ENCODE measurements around the gene SIGLEC7. TPM values are rescaled to one million over a fixed set of nuclear protein-coding genes. Genes with fewer than 3 reads are reported as not detected.

Gene SIGLEC7
- total and polyA plus RNA-seq, 10 of the 15 experiments (the other 5 are each of a cell fraction or from before 2014, with no cell fraction given): 0.15 TPM; not detected in 9

DNA sequence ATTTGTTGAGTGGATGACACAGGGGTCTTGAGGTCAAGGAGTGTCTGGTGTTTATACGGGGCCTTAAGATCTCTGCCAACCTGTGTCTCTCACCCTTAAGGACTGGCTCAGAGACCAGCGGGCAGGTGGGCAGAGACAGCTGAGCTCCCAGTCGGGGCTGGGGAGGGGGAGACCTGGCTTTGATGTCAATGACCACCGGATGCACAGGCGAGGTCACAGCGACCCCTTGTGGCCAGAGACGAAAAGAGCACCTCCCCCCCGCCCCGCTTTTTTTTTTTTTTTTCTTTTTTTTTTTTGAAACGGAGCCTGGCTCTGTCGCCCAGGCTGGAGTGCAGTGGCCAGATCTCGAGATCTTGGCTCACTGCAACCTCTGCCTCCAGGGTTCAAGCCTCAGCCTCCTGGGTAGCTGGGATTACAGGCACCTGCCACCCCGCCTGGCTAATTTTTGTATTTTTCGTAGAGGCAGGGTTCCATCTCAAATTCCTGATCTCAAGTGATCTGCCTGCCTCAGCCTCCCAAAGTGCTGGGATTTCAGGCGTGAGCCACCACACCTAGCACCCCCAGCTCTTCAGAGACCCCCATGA is 47.3 kb upstream of the SIGLEC7 start:
- ATAC-seq (no peak), DNase-seq (ENCODE audit: low read depth, low spot score) (no peak), FAIRE-seq (no peak)
- no peak overlapping the region for H3K27ac ChIP-seq (ENCODE audit: control insufficient read depth, insufficient read depth)
- ChIA-PET POLR2A (no interaction called here), CTCF (interaction anchor here (0.6 to 0.7 kb wide), 2 partner anchors 276 to 646 kb away, joined by 3 to 4 read pairs; no protein-coding TSS in a partner anchor), RAD21 (ENCODE audit: unreplicated experiment) (interaction anchor here (0.7 kb wide), 1 partner anchor 157 kb away, joined by 3 read pairs; no protein-coding TSS in a partner anchor), SMC1A (ENCODE audit: uncharacterized antibody, unreplicated experiment) (no interaction called here)
- in situ Hi-C loops (cut with MboI) (loop anchor here (10.0 kb wide), 1 partner anchor 160 kb away; no protein-coding TSS in a partner anchor), intact Hi-C loops (cut with micrococcal nuclease; ENCODE audit: unreplicated experiment) (loop anchor here (5.0 kb wide), 1 partner anchor 162 kb away; no protein-coding TSS in a partner anchor)
- H3K4me3 ChIP-seq: no peak overlapping the region
- H2AFZ ChIP-seq (ENCODE audit: control insufficient read depth, low read depth, low read length): no peak overlapping the region
- no peaks in the 10 kb centered on the region for H3K27me3 ChIP-seq (replicated peaks in 1 of 2; ENCODE audit: control insufficient read depth in 2 of 2, insufficient read depth in 2 of 2, low read length in 1 of 2)
- H3K79me2 ChIP-seq (ENCODE audit: control insufficient read depth, insufficient read depth, low read length): no peaks in the 10 kb centered on the region
- H3K9ac ChIP-seq (ENCODE audit: control insufficient read depth, insufficient read depth, low read length): no peak overlapping the region
- H3K4me2 ChIP-seq (ENCODE audit: control insufficient read depth, insufficient read depth): no peak overlapping the region
- no peaks in the 10 kb centered on the region for H3K4me1 ChIP-seq (ENCODE audit: control insufficient read depth, insufficient read depth, low read length)
- no peaks in the 10 kb centered on the region; the same call in 1 of the 2 replicates for H4K20me1 ChIP-seq (ENCODE audit: control insufficient read depth, insufficient read depth)
- peaks cover 0 to 6% of the 10 kb centered on the region in 2 experiments; a peak in 3 of 4 replicates for H3K36me3 ChIP-seq (ENCODE audit: control insufficient read depth in 2 of 2, insufficient read depth in 2 of 2, low read length in 1 of 2)
- no peaks in the 10 kb centered on the region for H3K9me3 ChIP-seq (replicated peaks; ENCODE audit: control insufficient read depth, insufficient read depth, low read length)
- WGBS (ENCODE audit: insufficient coverage, insufficient replicate concordance, low lambda C conversion rate, missing lambda C conversion rate): 35% methylated on average over 11 of the region's 15 CpGs
- BruUV-seq (replicated peaks): no TSS peak
- TF ChIP-seq NFYA (IDR thresholded peaks at IDR 0.05; ENCODE audit: borderline replicate concordance, low read depth, low read length): no peak
- no peak for TF ChIP-seq CBX5 (IDR thresholded peaks at IDR 0.05; ENCODE audit: low read depth)
- no peak for TF ChIP-seq MTA3 (IDR thresholded peaks at IDR 0.05; ENCODE audit: borderline replicate concordance, low read length)
- no peak for TF ChIP-seq CHD2 (IDR thresholded peaks at IDR 0.05; ENCODE audit: borderline replicate concordance, low read depth, low read length)
- TF ChIP-seq CEBPB (IDR thresholded peaks at IDR 0.05; ENCODE audit: borderline replicate concordance in 1 of 2, low read depth in 2 of 2, low read length in 2 of 2): no peak
- TF ChIP-seq NR2C1 (IDR thresholded peaks at IDR 0.05): no peak
- no peak for TF ChIP-seq CREM (IDR thresholded peaks at IDR 0.05; ENCODE audit: low read depth)
- no peak for TF ChIP-seq NFXL1 (IDR thresholded peaks at IDR 0.05; ENCODE audit: borderline replicate concordance)
- TF ChIP-seq RUNX3 (IDR thresholded peaks at IDR 0.05; ENCODE audit: low read length): no peak
- TF ChIP-seq, protein P1, sequence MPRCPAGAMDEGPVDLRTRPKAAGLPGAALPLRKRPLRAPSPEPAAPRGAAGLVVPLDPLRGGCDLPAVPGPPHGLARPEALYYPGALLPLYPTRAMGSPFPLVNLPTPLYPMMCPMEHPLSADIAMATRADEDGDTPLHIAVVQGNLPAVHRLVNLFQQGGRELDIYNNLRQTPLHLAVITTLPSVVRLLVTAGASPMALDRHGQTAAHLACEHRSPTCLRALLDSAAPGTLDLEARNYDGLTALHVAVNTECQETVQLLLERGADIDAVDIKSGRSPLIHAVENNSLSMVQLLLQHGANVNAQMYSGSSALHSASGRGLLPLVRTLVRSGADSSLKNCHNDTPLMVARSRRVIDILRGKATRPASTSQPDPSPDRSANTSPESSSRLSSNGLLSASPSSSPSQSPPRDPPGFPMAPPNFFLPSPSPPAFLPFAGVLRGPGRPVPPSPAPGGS (IDR thresholded peaks at IDR 0.05; ENCODE audit: borderline replicate concordance, insufficient read depth, low read depth, low read length, poor library complexity, severe bottlenecking): no peak
- peak; percentile 96 for TF ChIP-seq ZNF384 (IDR thresholded peaks at IDR 0.05; ENCODE audit: borderline replicate concordance, low read depth, low read length)
- no peak for TF ChIP-seq EZH2 (IDR thresholded peaks at IDR 0.05; ENCODE audit: borderline replicate concordance, control insufficient read depth, low read depth, low read length)
- TF ChIP-seq, protein P2, sequence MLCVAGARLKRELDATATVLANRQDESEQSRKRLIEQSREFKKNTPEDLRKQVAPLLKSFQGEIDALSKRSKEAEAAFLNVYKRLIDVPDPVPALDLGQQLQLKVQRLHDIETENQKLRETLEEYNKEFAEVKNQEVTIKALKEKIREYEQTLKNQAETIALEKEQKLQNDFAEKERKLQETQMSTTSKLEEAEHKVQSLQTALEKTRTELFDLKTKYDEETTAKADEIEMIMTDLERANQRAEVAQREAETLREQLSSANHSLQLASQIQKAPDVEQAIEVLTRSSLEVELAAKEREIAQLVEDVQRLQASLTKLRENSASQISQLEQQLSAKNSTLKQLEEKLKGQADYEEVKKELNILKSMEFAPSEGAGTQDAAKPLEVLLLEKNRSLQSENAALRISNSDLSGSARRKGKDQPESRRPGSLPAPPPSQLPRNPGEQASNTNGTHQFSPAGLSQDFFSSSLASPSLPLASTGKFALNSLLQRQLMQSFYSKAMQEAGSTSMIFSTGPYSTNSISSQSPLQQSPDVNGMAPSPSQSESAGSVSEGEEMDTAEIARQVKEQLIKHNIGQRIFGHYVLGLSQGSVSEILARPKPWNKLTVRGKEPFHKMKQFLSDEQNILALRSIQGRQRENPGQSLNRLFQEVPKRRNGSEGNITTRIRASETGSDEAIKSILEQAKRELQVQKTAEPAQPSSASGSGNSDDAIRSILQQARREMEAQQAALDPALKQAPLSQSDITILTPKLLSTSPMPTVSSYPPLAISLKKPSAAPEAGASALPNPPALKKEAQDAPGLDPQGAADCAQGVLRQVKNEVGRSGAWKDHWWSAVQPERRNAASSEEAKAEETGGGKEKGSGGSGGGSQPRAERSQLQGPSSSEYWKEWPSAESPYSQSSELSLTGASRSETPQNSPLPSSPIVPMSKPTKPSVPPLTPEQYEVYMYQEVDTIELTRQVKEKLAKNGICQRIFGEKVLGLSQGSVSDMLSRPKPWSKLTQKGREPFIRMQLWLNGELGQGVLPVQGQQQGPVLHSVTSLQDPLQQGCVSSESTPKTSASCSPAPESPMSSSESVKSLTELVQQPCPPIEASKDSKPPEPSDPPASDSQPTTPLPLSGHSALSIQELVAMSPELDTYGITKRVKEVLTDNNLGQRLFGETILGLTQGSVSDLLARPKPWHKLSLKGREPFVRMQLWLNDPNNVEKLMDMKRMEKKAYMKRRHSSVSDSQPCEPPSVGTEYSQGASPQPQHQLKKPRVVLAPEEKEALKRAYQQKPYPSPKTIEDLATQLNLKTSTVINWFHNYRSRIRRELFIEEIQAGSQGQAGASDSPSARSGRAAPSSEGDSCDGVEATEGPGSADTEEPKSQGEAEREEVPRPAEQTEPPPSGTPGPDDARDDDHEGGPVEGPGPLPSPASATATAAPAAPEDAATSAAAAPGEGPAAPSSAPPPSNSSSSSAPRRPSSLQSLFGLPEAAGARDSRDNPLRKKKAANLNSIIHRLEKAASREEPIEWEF (IDR thresholded peaks at IDR 0.05; ENCODE audit: insufficient replicate concordance, low read depth, low read length): no peak
- no peak for TF ChIP-seq IKZF1 (conservative IDR thresholded peaks at IDR 0.05)
- TF ChIP-seq TCF3 (IDR thresholded peaks at IDR 0.05; ENCODE audit: borderline replicate concordance, insufficient read depth, low read depth, low read length): no peak

All from GM12878 (cell line).